H9 (cell line): ENCODE data around the gene TGIF1. TPM values are rescaled to one million over a fixed set of nuclear protein-coding genes. Genes with fewer than 3 reads are reported as not detected.

Experiments used
- DNase-seq: peaks from one replicate; pipeline ENCODE4 v3.0.0-alpha.2; 2017
- H2AFZ ChIP-seq: one replicate; pipeline ENCODE4 v1.6.1; 2013; ENCODE audit warnings: mild to moderate bottlenecking, low read length, control low read depth, moderate library complexity
- H2AK5ac ChIP-seq: 2 replicates; pipeline ENCODE4 v1.6.1; 2013; ENCODE audit warnings: low read length, control low read depth, mixed read lengths; ENCODE audit not compliant: insufficient read length
- H2BK120ac ChIP-seq: one replicate; pipeline ENCODE4 v1.6.1; 2013; ENCODE audit warnings: low read depth, mild to moderate bottlenecking, low read length, control low read depth, inconsistent platforms; ENCODE audit not compliant: poor library complexity, severe bottlenecking
- H2BK12ac ChIP-seq: 2 replicates; pipeline ENCODE4 v1.6.1; 2013; ENCODE audit warnings: low read length, control low read depth, mixed read lengths, low read depth; ENCODE audit not compliant: insufficient read length
- H2BK15ac ChIP-seq: 2 replicates; pipeline ENCODE4 v1.6.1; 2013; ENCODE audit warnings: low read depth, low read length, control low read depth
- H2BK20ac ChIP-seq: one replicate; pipeline ENCODE4 v1.6.1; 2013; ENCODE audit warnings: low read depth, mild to moderate bottlenecking, low read length, control low read depth, inconsistent platforms; ENCODE audit not compliant: poor library complexity, severe bottlenecking
- H2BK5ac ChIP-seq: 2 replicates; pipeline ENCODE4 v1.6.1; 2013; ENCODE audit warnings: low read length, control low read depth, mixed read lengths; ENCODE audit not compliant: insufficient read length
- H3K14ac ChIP-seq: 2 replicates; pipeline ENCODE4 v1.6.1; 2013; ENCODE audit warnings: low read length, control low read depth; ENCODE audit not compliant: insufficient read depth
- H3K18ac ChIP-seq: 2 replicates; pipeline ENCODE4 v1.6.1; 2013; ENCODE audit warnings: low read depth, mild to moderate bottlenecking, mixed read lengths, low read length, control low read depth; ENCODE audit not compliant: insufficient read length
- H3K23ac ChIP-seq: 2 replicates; pipeline ENCODE4 v1.6.1; 2013; ENCODE audit warnings: low read length, control low read depth, mixed read lengths, low read depth; ENCODE audit not compliant: insufficient read length
- H3K23me2 ChIP-seq: 2 replicates; pipeline ENCODE4 v1.6.1; 2013; ENCODE audit warnings: low read depth, mild to moderate bottlenecking, mixed read lengths, low read length, control low read depth; ENCODE audit not compliant: insufficient read length, poor library complexity, severe bottlenecking
- H3K27ac ChIP-seq: 2 replicates; pipeline ENCODE4 v1.5.1; 2013; ENCODE audit warnings: low read length, control low read depth, mixed read lengths, low read depth; ENCODE audit not compliant: insufficient read length
- H3K27me3 ChIP-seq: 2 replicates; pipeline ENCODE4 v1.6.1; 2013; ENCODE audit warnings: low read length, control low read depth, inconsistent platforms; ENCODE audit not compliant: insufficient read depth
- H3K4ac ChIP-seq: 2 replicates; pipeline ENCODE4 v1.6.1; 2013; ENCODE audit warnings: low read depth, mild to moderate bottlenecking, control low read depth, inconsistent platforms, low read length, moderate library complexity
- H3K4me1 ChIP-seq: 2 replicates; pipeline ENCODE4 v1.6.1; 2013; ENCODE audit warnings: low read length, control low read depth, inconsistent platforms; ENCODE audit not compliant: insufficient read depth
- H3K4me2 ChIP-seq: 2 replicates; pipeline ENCODE4 v1.6.1; 2013; ENCODE audit warnings: low read length, control low read depth, mixed read lengths; ENCODE audit not compliant: insufficient read length, insufficient read depth
- H3K56ac ChIP-seq: 2 replicates; pipeline ENCODE4 v1.6.1; 2013; ENCODE audit warnings: low read depth, mild to moderate bottlenecking, mixed read lengths, low read length, control low read depth; ENCODE audit not compliant: insufficient read length
- H3K79me1 ChIP-seq: 2 replicates; pipeline ENCODE4 v1.6.1; 2013; ENCODE audit warnings: low read depth, mild to moderate bottlenecking, moderate library complexity, low read length, control low read depth, inconsistent platforms; ENCODE audit not compliant: insufficient read depth, poor library complexity, severe bottlenecking
- H3K79me2 ChIP-seq: 2 replicates; pipeline ENCODE4 v1.6.1; 2013; ENCODE audit warnings: low read length, control low read depth, inconsistent platforms; ENCODE audit not compliant: insufficient read depth
- H3K9ac ChIP-seq: 2 replicates; pipeline ENCODE4 v1.6.1; 2013; ENCODE audit warnings: low read length, control low read depth, mixed read lengths; ENCODE audit not compliant: insufficient read length; ENCODE audit errors: extremely low read depth
- H3K9me3 ChIP-seq: one replicate; pipeline ENCODE4 v1.6.1; 2013; ENCODE audit warnings: low read depth, low read length, inconsistent platforms; ENCODE audit not compliant: control insufficient read depth
- H3T11ph ChIP-seq: one replicate; pipeline ENCODE4 v1.6.1; 2013; ENCODE audit warnings: mild to moderate bottlenecking, low read length, control low read depth, inconsistent platforms
- H4K20me1 ChIP-seq: one replicate; pipeline ENCODE4 v1.6.1; 2013; ENCODE audit not compliant: control insufficient read depth, insufficient read length, insufficient read depth
- H4K5ac ChIP-seq: 2 replicates; pipeline ENCODE4 v1.6.1; 2013; ENCODE audit warnings: low read depth, mild to moderate bottlenecking, mixed read lengths, low read length, control low read depth; ENCODE audit not compliant: insufficient read length
- H4K8ac ChIP-seq: replicated peaks from 2 replicates; pipeline ENCODE4 v1.6.1; 2013; ENCODE audit warnings: low read length, control low read depth, mixed read lengths, low read depth; ENCODE audit not compliant: insufficient read length
- H4K91ac ChIP-seq: 2 replicates; pipeline ENCODE4 v1.6.1; 2013; ENCODE audit warnings: low read depth, mild to moderate bottlenecking, moderate library complexity, mixed read lengths, low read length, control low read depth; ENCODE audit not compliant: insufficient read length
- H3K27ac Mint-ChIP-seq, 3 experiments: 2 replicates in 2 of 3; 3 replicates in 1 of 3; pipeline ENCODE4 v1.8.0; 2020 to 2021; ENCODE audit warnings: mixed read lengths in 3 of 3, mild to moderate bottlenecking in 1 of 3, moderate library complexity in 1 of 3
- H3K27me3 Mint-ChIP-seq: 2 replicates; pipeline ENCODE4 v1.8.0; 2021; ENCODE audit warnings: low read depth, mild to moderate bottlenecking, moderate library complexity, mixed read lengths
- H3K36me3 Mint-ChIP-seq, 3 experiments: 2 replicates in 2 of 3; 3 replicates in 1 of 3; pipeline ENCODE4 v1.8.0; 2020 to 2021; ENCODE audit warnings: low read depth in 3 of 3, mixed read lengths in 3 of 3; ENCODE audit not compliant: insufficient read depth in 1 of 3
- H3K4me1 Mint-ChIP-seq, 2 experiments: 2 replicates each; pipeline ENCODE4 v1.8.0; 2020; ENCODE audit warnings: mixed read lengths in 2 of 2
- H3K4me3 Mint-ChIP-seq, 2 experiments: 2 replicates in 1 of 2; 3 replicates in 1 of 2; pipeline ENCODE4 v1.8.0; 2020 to 2021; ENCODE audit warnings: mild to moderate bottlenecking in 2 of 2, mixed read lengths in 2 of 2, moderate library complexity in 1 of 2
- H3K9me3 Mint-ChIP-seq, 2 experiments: 2 replicates in 1 of 2; 3 replicates in 1 of 2; pipeline ENCODE4 v1.8.0; 2020; ENCODE audit warnings: mild to moderate bottlenecking in 2 of 2, mixed read lengths in 2 of 2, moderate library complexity in 1 of 2
- CTCF ChIP-seq: fragments of 200-600 bp; sonication (generic); conservative IDR thresholded peaks from 3 replicates; pipeline ENCODE4 v1.8.0; 2021; ENCODE audit warnings: antibody characterized with exemption, mild to moderate bottlenecking
- WGBS: extraction: QIAGEN DNeasy Blood & Tissue Kit; methylation state at CpG from one replicate; pipeline ENCODE4 v1.1.7; 2013; ENCODE audit warnings: missing lambda C conversion rate, low lambda C conversion rate, mixed read lengths; ENCODE audit not compliant: insufficient read length; ENCODE audit errors: extremely low coverage; 5-methylcytosine and 5-hydroxymethylcytosine counted together
- total RNA-seq: library from RNA; stranded (reverse); gene quantifications from 2 replicates; pipeline ENCODE4 v1.2.1, GENCODE V29; 2021

Gene TGIF1
- total RNA-seq, 1 experiment from 2014 or later: 261 TPM

GRCh38 chr18:3458952-3459853 is 9.2 kb downstream of the TGIF1 start:
- Histone ChIP-seq H3K18ac (no peak overlapping the region), H3K27ac (peak overlapping the region; percentile 12), H2BK5ac (no peak overlapping the region), H2BK120ac (no peak overlapping the region), H4K91ac (no peak overlapping the region), H4K5ac (no peak overlapping the region), H3K9me3 (no peaks in the 10 kb centered on the region), H2BK20ac (no peak overlapping the region), H3K79me1 (peaks cover 4% of the 10 kb centered on the region), H3K56ac (no peak overlapping the region), H3K4ac (no peak overlapping the region), H3K4me1 (peaks cover 11% of the 10 kb centered on the region; the same call in 1 of the 2 replicates), H2AFZ (no peak overlapping the region), H4K20me1 (no peaks in the 10 kb centered on the region), H3K23ac (no peak overlapping the region), H3K23me2 (no peaks in the 10 kb centered on the region), H3T11ph (no peak overlapping the region), H4K8ac (no peak overlapping the region), H3K14ac (no peak overlapping the region), H3K4me2 (no peak overlapping the region), H2BK12ac (no peak overlapping the region), H3K9ac (no peak overlapping the region), H2BK15ac (no peak overlapping the region), H2AK5ac (no peak overlapping the region), H3K79me2 (peaks cover 3% of the 10 kb centered on the region; the same call in 1 of the 2 replicates), H3K27me3 (no peaks in the 10 kb centered on the region)
- Mint-ChIP-seq H3K4me1 (peaks cover 65 to 73% of the 10 kb centered on the region in 2 experiments), H3K27me3 (no peaks in the 10 kb centered on the region), H3K4me3 (peak overlapping the region in 1 of 2 experiments; percentile 39; a peak in 2 of 5 replicates), H3K36me3 (peaks cover 48 to 64% (median 52%) of the 10 kb centered on the region in 3 experiments), H3K9me3 (no peaks in the 10 kb centered on the region), H3K27ac (peak overlapping the region; percentile 32 to 96 (median 60); a peak in 5 of 7 replicates)
- no peak for DNase-seq
- WGBS: no CpG with 5 or more reads among the region's 5 CpGs
- TF ChIP-seq CTCF: no peak
